K562 (cell line): Measurements from ENCODE around the gene JUP. TPM values are rescaled to one million over a fixed set of nuclear protein-coding genes. Genes with fewer than 3 reads are reported as not detected.
A peak's percentile ranks its signal among the peaks of the same experiment; 100 is the strongest.

Source experiments
- ATAC-seq: fragments of 200-7000 bp; cut with Tn5 transposase; 3 replicates; pipeline ENCODE4 v1.9.1; 2020; ENCODE audit warnings: moderate library complexity
- BruUV-seq: library from RNA; stranded (reverse); fragments of 400-500 nt; replicated peaks from 2 replicates; lab custom pipeline; 2021; lab: Mats Ljungman, UMichigan
- CTCF ChIA-PET: fragments of 300-600 bp; formaldehyde crosslinking; extraction: SDS; loops from one replicate; lab custom pipeline; 2021; ENCODE audit warnings: low intra/inter-chr PET ratio; lab: Yijun Ruan, JAX
- POLR2A ChIA-PET: fragments of 300-600, 350-650 bp; sonication (Branson Sonifier 250); formaldehyde crosslinking; extraction: SDS; loops from one replicate; lab custom pipeline; 2021; ENCODE audit warnings: antibody characterized with exemption, inconsistent platforms; lab: Yijun Ruan, JAX
- DNase-seq, 4 experiments: peaks; one replicate each; pipeline versions ENCODE4 v3.0.0 to v3.0.0-alpha.2; 2011 to 2018; ENCODE audit warnings: low spot score in 3 of 4, mixed read lengths in 3 of 4; ENCODE audit errors: extremely low read depth in 1 of 4
- FAIRE-seq: peaks from 2 replicates; lab custom pipeline; 2011; peaks lifted over from hg19 to GRCh38; lab: Jason Lieb, UNC
- H2AFZ ChIP-seq: 2 replicates; pipeline ENCODE4 v1.6.0; 2011; ENCODE audit warnings: low read depth, low read length, control low read depth, inconsistent platforms
- H3K27ac ChIP-seq: fragments of 200-600 bp; 3 replicates; pipeline ENCODE4 v1.8.0; 2011; ENCODE audit warnings: low read depth, mild to moderate bottlenecking, control low read depth, inconsistent platforms, low read length, moderate library complexity, mixed read lengths; ENCODE audit errors: extremely low read depth
- H3K27me3 ChIP-seq, 2 experiments: fragments of 300-600 bp in 1 of 2; 2 replicates in 1 of 2; 3 replicates in 1 of 2; pipeline versions ENCODE4 v1.6.0 to v1.8.0; 2011; ENCODE audit warnings: inconsistent platforms in 2 of 2, low read length in 2 of 2, mild to moderate bottlenecking in 1 of 2, mixed read lengths in 1 of 2, moderate library complexity in 1 of 2; ENCODE audit not compliant: control insufficient read depth in 2 of 2, insufficient read depth in 2 of 2
- H3K36me3 ChIP-seq: fragments of 300-600 bp; 3 replicates; pipeline ENCODE4 v1.8.0; 2011; ENCODE audit warnings: mild to moderate bottlenecking, low read length, inconsistent platforms; ENCODE audit not compliant: control insufficient read depth, insufficient read depth
- H3K4me1 ChIP-seq, 2 experiments: fragments of 200-600 bp in 1 of 2; replicated peaks in 1 of 2; 2 replicates in 1 of 2; 3 replicates in 1 of 2; pipeline versions ENCODE4 v1.5.1 to v1.8.0; 2011; ENCODE audit warnings: inconsistent platforms in 2 of 2, low read length in 2 of 2, mild to moderate bottlenecking in 1 of 2, mixed read lengths in 1 of 2, moderate library complexity in 1 of 2; ENCODE audit not compliant: control insufficient read depth in 2 of 2, insufficient read depth in 2 of 2
- H3K4me2 ChIP-seq: 2 replicates; pipeline ENCODE4 v1.6.1; 2011; ENCODE audit warnings: low read length, control low read depth, inconsistent platforms, mixed read lengths; ENCODE audit not compliant: insufficient read depth
- H3K4me3 ChIP-seq: fragments of 200-600 bp; sonication (generic), shearing (Covaris generic); 2 replicates; pipeline ENCODE4 v1.5.1; 2016; ENCODE audit warnings: control low read depth, inconsistent platforms
- H3K79me2 ChIP-seq: fragments of 200-600 bp; 3 replicates; pipeline ENCODE4 v1.8.0; 2011; ENCODE audit warnings: low read length, inconsistent platforms; ENCODE audit not compliant: control insufficient read depth, insufficient read depth
- H3K9ac ChIP-seq, 2 experiments: 2 replicates each; pipeline versions ENCODE4 v1.6.0 to v1.6.1; 2011; ENCODE audit warnings: low read depth in 2 of 2, low read length in 2 of 2, control low read depth in 1 of 2, inconsistent platforms in 1 of 2, mild to moderate bottlenecking in 1 of 2, mixed read lengths in 1 of 2; ENCODE audit not compliant: insufficient read depth in 1 of 2
- H3K9me1 ChIP-seq: one replicate; pipeline ENCODE4 v1.6.0; 2011; ENCODE audit warnings: inconsistent platforms, mild to moderate bottlenecking, low read length, moderate library complexity; ENCODE audit not compliant: control insufficient read depth, insufficient read depth
- H3K9me3 ChIP-seq: replicated peaks from 2 replicates; pipeline ENCODE4 v1.5.1; 2011; ENCODE audit warnings: low read depth, low read length, inconsistent platforms; ENCODE audit not compliant: control insufficient read depth, insufficient read depth
- H4K20me1 ChIP-seq: replicated peaks from 2 replicates; pipeline ENCODE4 v1.6.1; 2011; ENCODE audit warnings: low read length, inconsistent platforms, mixed read lengths; ENCODE audit not compliant: control insufficient read depth, insufficient read depth
- BHLHE40 ChIP-seq: IDR thresholded peaks from 2 replicates; pipeline ENCODE4 v1.6.1; 2011; ENCODE audit warnings: low read length, improper control_type of control experiment
- WGBS: fragments of 100-300 bp; shearing (Covaris generic); methylation state at CpG from one replicate; pipeline ENCODE4 v1.1.6; 2016; ENCODE audit warnings: low coverage, mixed read lengths; ENCODE audit not compliant: insufficient coverage; ENCODE audit errors: missing lambda C conversion rate; 5-methylcytosine and 5-hydroxymethylcytosine counted together
- in situ Hi-C: fragments of 300-500 bp; cut with MboI; formaldehyde crosslinking; loops from 4 replicates; pipeline ENCODE4 v1.15.0; 2018; ENCODE audit warnings: inconsistent platforms, mixed read lengths
- intact Hi-C: fragments of 100-400 bp; cut with micrococcal nuclease; formaldehyde crosslinking; loops from 2 replicates; pipeline ENCODE4 v1.14.2; 2022
- polyA plus RNA-seq, 8 experiments: library from polyadenylated mRNA; depleted of rRNA in 4 of 8; stranded (reverse) in 5 of 8; unstranded in 3 of 8; fragments of >200 nt; fragmentation: Nextera tagmentation in 2 of 8; fragmentation: Illumina TruSeq in 1 of 8; extraction: Ambion mirVana in 2 of 8; extraction: Trizol in 1 of 8; gene quantifications; 2 replicates each; pipeline versions ENCODE4 v1.2.1 to v1.2.3, GENCODE V29; 2011 to 2014; ENCODE audit warnings: inconsistent platforms in 1 of 8, missing spikeins in 1 of 8
- total RNA-seq, 7 experiments: library from RNA; depleted of rRNA in 6 of 7; stranded (reverse); fragments of >200 nt in 6 of 7; fragmentation: Illumina TruSeq in 2 of 7; extraction: Trizol in 2 of 7; gene quantifications; 2 replicates each; pipeline versions ENCODE4 v1.2.1 to v1.2.3, GENCODE V29; 2011 to 2021; ENCODE audit warnings: low replicate concordance in 1 of 7
- TF ChIP-seq, protein P1 (sequence below): fragments of 450-650 bp; formaldehyde crosslinking; IDR thresholded peaks from 2 replicates; pipeline ENCODE4 v1.4.0; 2020; ENCODE audit warnings: mild to moderate bottlenecking, mixed read lengths
- TF ChIP-seq, protein P2 (sequence below), 2 experiments: fragments of 450-650 bp; conservative IDR thresholded peaks; 2 replicates each; pipeline ENCODE4 v1.6.1; 2017; ENCODE audit warnings: mild to moderate bottlenecking in 2 of 2, moderate library complexity in 2 of 2

The JUP gene
- total and polyA plus RNA-seq, 9 of the 15 experiments (the other 6 are each of a cell fraction or from before 2014, with no cell fraction given): 6.4 to 177 (median 31.2) TPM

DNA sequence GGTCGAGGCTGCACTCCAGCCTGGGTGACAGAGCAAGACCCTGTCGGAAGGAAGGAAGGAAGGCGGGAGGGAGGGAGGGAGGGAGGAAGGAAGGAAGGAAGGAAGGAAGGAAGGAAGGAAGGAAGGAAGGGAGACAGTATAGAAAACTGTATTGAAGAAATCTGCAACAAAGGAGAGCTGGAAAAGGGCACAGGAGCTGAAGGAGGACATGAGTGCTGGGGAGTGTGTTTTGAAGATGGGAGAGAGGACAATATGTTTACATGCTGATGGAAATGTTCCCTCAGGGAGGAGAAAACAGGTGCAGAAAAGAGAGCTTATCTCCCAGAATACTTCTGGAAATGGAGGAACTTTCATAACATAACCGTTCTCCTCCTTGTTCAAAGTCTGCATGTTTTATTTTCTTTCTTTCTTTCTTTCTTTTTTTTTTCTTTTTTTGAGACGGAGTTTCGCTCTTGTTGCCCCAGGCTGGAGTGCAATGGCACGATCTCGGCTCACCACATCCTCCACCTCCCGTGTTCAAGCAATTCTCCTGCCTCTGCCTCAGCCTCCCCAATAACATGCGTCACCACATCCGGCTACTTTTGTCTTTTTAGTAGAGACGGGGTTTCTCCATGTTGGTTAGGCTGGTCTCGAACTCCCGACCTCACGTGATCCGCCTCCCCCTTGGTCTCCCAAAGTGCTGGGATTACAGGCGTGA is 49.4 kb downstream of the JUP start:
- ATAC-seq (no peak), FAIRE-seq (no peak), DNase-seq (no peak)
- Histone ChIP-seq H2AFZ (no peak overlapping the region), H3K4me1 (peaks cover 4 to 25% of the 10 kb centered on the region in 2 experiments; a peak in 4 of 5 replicates), H3K27ac (no peak overlapping the region), H3K27me3 (peaks cover 31 to 37% of the 10 kb centered on the region in 2 experiments), H3K4me3 (no peak overlapping the region), H3K9me1 (no peaks in the 10 kb centered on the region), H3K36me3 (no peaks in the 10 kb centered on the region), H3K4me2 (0 out of 2 replicates have a peak overlapping the region, but pooled peaks have one; percentile 11), H3K9me3 (no peaks in the 10 kb centered on the region), H4K20me1 (no peaks in the 10 kb centered on the region; the same call in 1 of the 2 replicates), H3K79me2 (no peaks in the 10 kb centered on the region), H3K9ac (peak overlapping the region in 1 of 2 experiments; percentile 74; a peak in 2 of 4 replicates)
- BruUV-seq: no TSS peak
- in situ Hi-C loops: loop anchor here (5.0 to 25.0 kb wide), 4 partner anchors 65 to 375 kb away; partner anchors contain the start of genes DHX58, HSPB9 and KAT2A
- intact Hi-C loops: loop anchor here (5.0 kb wide), 1 partner anchor 150 kb away; no protein-coding TSS in a partner anchor
- CTCF ChIA-PET: interaction anchor here (1.2 to 3.3 kb wide), 4 partner anchors 64 to 222 kb away, joined by 4 to 48 read pairs (median 18); no protein-coding TSS in a partner anchor
- POLR2A ChIA-PET: interaction anchor here (0.5 to 1.9 kb wide), 8 partner anchors 9 to 110 kb away, joined by 3 to 10 read pairs (median 4); partner anchors contain the start of genes EIF1 and JUP
- TF ChIP-seq, protein P1, sequence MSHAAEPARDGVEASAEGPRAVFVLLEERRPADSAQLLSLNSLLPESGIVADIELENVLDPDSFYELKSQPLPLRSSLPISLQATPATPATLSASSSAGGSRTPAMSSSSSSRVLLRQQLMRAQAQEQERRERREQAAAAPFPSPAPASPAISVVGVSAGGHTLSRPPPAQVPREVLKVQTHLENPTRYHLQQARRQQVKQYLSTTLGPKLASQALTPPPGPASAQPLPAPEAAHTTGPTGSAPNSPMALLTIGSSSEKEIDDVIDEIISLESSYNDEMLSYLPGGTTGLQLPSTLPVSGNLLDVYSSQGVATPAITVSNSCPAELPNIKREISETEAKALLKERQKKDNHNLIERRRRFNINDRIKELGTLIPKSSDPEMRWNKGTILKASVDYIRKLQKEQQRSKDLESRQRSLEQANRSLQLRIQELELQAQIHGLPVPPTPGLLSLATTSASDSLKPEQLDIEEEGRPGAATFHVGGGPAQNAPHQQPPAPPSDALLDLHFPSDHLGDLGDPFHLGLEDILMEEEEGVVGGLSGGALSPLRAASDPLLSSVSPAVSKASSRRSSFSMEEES (CRISPR knock-in tag): peak; percentile 48
- TF ChIP-seq, protein P2, sequence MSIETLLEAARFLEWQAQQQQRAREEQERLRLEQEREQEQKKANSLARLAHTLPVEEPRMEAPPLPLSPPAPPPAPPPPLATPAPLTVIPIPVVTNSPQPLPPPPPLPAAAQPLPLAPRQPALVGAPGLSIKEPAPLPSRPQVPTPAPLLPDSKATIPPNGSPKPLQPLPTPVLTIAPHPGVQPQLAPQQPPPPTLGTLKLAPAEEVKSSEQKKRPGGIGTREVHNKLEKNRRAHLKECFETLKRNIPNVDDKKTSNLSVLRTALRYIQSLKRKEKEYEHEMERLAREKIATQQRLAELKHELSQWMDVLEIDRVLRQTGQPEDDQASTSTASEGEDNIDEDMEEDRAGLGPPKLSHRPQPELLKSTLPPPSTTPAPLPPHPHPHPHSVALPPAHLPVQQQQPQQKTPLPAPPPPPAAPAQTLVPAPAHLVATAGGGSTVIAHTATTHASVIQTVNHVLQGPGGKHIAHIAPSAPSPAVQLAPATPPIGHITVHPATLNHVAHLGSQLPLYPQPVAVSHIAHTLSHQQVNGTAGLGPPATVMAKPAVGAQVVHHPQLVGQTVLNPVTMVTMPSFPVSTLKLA (conservative IDR thresholded peaks at IDR 0.05): no peak
- TF ChIP-seq BHLHE40: 0 out of 2 replicates have a peak, but pooled peaks have one; percentile 19
- WGBS: 2% methylated on average over 14 of the region's 17 CpGs
